Ramos (cell line): Measurements from ENCODE around the gene SEPTIN10.
"Not testable (repeated sequence)": the region's sequence is repeated elsewhere in the genome, so short reads cannot be mapped to it uniquely, and the experiment has no call there.

Source experiments
- in situ Hi-C: fragments of 300-500 bp; cut with MboI; formaldehyde crosslinking; loops from one replicate; pipeline ENCODE4 v1.14.3; 2022; ENCODE audit warnings: low sequenced_read_pairs; ENCODE audit not compliant: unreplicated experiment

Gene SEPTIN10

DNA sequence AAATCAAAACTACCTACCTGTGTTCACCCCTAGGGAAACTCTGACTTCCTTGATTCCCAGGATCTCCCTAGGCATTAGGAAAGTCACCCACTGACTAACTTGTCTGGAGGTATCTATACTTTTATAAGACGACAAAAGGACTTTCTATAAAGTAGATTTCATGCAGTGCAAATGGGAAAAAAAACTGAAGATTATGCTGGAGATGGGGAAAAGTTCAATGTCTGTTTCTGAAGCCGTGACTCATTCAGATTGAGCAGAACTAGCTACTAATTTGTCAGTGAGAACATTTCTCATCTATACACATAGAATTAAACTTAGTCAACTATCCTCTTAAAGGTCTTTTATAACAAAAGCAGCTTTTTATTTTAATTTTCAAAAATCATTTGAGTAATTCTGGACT, 6.0 kb downstream of the SEPTIN10 start:
- in situ Hi-C loops: no loop called here

DNA sequence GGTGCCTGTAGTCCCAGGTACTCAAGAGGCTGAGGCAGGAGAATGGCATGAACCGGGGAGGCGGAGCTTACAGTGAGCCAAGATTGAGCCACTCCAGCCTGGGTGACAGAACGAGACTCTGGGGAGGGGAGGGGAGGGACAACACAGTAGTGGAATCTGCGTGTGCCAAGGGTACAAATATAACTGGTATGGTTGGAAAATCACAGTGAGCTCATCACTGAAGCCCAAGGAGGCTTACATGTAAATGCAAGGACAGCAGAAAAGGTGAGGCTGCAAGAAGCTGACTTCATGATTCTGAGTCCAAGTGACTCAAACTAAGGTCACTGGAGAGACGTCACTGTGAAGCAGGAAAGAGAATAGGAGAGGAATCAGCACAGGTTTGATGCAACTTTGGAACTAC, 9.2 kb downstream of the SEPTIN10 start:
- in situ Hi-C loops: no loop called here

DNA sequence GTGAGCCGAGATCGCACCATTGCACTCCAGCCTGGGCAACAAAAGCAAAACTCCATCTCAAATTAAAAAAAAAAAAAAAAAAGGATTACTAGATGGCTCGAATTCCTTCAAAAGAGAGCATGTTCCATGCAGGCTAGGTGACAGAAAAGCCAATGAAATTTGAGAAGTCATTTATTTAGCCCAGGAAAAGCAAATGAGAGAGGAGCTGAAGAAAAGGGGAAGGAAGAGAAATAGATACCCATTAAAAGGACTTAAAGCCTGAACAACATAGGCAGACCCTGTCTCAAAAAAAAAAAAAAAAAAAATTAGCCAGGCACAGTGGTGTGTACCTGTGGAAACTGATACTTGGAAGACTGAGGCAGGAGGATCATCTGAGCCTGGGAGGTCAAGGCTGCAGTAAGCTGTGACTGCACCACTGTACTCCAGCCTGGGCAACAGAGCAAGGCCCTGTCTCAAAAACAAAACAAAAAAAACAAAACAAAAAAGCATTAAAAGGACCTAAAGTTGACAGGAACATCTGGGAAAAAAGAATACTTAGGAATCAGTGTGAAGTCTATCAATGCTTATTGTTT, 11.1 kb downstream of the SEPTIN10 start:
- in situ Hi-C loops: no loop called here

DNA sequence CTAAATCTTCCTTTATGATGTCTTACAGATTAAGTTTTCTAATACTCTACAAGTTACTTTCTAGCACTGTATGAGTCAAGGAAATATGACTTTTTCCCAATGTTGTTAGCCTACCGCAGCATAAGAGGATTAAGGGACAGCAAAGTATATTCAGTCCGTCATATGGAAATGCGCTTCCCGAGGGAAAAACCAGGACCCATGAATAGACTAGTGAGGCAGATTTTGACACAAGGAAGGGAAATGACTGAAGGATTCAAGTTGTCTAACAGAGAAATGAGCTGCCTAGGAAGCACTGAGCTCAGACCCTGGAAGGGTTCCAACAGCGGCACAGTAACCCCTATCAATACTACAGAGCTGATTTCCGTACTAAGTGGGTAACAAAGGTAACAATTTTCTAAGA, 12.0 kb downstream of the SEPTIN10 start:
- in situ Hi-C loops: no loop called here

DNA sequence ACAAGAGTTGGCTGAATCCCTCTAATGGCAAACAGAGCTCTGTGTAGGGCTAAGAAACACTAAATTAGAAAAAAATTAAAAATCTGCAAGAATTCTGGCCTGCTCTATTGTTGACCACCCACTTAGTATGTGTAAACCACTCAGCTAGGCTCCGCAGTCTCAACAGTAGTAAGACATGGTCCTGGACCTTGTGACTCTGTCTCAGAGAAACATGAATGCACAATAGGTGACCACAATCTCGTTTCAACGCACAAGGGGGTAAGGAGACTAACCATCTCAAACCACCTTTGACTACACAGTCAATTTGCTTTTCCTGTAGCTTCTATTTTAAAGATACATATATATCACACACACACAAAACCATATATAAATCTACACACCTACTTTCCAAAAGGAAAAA, 16.5 kb downstream of the SEPTIN10 start:
- in situ Hi-C loops: no loop called here

DNA sequence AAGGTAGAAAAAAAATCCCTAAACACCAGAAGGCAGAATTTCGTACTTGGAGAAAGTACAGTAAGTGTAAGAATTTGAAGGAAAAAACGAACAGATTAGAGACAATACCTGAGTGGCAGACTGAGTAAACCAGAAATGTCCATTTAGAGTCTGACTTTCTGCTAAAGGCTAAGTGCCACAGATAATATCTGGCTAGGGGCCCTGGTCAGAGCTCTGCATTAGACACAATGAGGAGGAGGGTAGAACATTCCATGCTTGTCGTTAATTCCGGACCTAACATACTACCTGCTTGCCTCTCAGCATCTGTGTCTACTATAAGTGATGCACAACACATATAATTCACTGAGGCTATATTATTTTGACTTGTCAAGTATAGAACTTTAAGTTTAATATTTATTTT, 18.1 kb downstream of the SEPTIN10 start:
- in situ Hi-C loops: no loop called here

DNA sequence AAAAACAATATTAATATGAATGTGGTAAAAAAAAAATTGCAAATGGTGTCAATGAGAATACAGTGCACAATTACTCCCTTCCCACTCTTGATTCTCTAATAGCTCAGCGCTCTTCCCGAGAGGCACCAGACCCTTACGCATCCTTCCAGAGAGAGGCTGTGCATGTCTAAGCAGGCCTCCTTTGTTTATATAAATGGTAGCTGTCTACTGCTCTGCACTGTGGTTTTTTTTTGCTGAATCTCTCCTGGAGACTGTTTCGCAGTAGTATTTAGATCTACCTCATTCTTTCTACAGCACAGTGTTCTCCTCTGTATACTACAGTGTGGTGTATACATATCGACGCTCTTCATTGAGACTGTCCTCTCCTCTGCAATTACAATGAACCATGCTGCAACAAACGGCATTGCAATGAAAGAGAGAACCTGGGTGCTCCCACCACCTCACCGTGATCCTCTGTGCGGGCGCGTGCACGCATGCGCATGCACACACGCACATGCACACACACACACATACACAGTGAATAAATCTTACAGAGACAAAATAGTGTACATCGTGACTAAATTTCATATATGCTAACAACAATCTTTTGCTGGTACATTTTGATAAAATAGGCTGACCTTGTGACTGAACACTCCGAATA, 19.4 kb downstream of the SEPTIN10 start:
- in situ Hi-C loops: no loop called here

DNA sequence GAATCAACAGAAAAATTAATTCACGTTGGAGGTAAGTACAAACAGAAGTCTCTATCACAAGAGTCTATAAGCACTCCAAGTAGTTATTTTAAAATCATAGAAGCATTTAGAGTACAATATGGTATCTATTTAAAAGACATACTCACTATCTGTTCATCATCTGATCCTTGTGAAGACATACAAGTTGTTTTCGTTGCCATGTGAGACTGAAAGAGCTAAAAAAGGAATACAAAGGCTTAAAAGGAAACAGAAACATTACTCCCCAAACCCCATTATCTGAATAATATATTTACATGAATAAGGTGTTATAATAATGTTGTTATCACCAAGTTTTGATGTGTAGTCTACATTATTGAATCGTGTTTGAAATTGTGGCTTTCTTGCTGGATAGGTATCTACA, 20.9 kb downstream of the SEPTIN10 start:
- in situ Hi-C loops: no loop called here

DNA sequence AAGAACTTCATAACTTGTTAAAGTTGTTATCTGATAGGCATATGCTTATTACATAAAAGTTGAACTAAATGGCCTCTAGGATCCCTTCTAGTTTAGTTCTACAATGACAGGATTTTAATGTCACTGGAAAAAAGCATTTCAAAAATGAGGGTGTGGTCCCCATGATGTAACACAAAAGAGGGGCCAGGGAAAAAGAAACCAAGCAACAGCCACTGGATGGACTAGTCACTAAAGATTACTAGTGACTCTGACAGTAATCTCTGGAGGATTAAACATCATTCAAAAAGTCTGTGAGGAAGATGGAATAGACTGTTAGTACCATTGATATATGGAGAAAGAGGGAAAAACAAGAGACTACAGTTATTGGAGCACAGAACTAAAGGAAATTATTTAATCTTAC, 22.6 kb downstream of the SEPTIN10 start:
- in situ Hi-C loops: no loop called here

DNA sequence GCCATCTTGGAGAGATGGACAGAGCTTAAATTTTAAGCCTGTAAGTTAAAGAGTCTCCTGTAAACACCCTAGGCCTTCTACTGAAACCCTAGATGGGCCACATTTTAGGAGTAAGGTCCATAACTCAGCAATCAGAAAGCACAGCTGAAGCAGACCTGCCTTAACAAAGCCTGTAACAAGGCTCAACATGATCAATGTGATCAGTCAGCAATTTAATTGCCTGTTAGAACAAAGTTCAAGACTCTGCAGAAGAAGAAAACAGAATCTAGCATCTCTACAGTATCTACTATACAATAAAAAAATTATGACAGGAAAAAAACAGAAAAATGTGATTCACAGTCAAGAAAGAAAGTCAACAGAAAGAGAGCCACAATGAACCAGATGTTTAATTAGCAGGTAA, 27.1 kb downstream of the SEPTIN10 start:
- in situ Hi-C loops: no loop called here

DNA sequence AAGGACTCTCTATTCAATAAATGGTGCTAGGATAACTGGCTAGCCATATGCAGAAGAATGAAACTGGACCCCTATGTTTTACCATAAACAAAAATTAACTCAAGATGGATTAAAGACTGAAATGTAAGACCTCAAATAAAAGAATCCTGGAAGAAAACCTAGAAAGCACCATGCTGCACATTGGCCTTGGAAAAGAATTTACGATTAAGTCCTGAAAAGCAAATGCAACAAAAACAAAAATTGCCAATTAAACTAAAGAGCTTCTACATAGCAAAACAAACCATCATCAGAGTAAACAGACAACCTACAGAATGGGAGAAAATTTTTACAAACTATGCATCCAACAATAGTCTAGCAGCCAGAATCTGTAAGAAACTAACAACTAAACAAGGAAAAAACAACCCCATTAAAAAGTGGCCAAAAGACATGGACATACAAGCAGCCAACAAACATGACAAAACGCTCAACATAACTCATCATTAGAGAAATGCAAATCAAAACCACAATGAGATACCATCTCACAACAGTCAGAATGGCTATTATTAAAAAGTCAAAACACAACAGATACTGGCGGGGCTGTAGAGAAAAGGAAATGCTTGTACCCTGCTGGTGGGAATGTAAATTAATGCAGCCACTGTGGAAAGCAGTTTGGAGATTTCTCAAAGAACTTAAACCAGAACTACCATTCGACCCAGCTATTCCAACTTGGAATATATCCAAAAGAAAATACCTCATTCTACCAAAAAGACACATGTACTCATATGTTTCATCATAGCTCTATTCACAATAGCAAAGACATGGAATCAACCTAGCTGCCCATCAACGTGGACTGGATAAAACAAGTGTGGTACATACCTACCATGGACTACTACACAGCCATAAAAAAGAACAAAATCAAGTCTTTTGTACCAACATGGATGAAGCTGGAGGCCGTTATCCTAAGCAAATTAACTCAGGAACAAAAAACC, 30.6 kb downstream of the SEPTIN10 start:
- in situ Hi-C loops: no loop called here

DNA sequence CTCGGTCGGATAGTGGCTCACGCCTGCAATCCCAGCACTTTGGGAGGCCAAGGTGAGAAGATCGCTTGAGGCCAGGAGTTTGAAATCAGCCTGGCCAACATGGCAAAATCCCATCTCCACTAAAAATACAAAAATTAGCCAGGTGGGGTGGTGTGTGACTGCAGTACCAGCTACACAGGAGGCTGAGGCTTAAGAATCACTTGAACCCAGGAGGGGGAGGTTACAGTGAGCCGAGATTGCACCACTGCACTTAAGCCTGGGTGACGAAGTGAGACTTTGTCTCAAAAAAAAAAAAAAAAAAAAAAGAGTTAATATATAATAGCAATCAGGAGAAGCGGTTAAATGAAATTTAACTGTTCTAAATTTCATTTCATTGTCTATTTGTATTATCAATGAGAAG, 36.1 kb downstream of the SEPTIN10 start:
- in situ Hi-C loops: not testable (repeated sequence)

DNA sequence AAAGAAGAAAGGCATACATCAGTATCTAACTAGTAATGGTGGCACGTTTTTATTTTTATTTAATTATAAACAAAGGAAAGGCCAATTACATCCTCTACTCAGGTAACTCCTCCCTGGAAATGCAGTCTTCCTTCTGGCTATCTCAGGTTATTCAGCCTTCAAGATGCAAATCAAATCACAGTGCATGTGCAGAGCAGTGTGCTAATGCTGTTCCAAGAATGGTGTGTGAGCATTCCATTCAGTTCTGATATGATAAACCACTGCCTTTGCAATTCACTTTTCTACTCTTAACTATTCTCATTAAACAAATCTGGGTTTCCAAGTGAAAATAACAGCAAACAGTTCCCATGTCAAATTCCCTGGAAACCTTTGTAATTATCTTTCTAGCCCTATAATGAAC, 38.4 kb downstream of the SEPTIN10 start:
- in situ Hi-C loops: no loop called here

DNA sequence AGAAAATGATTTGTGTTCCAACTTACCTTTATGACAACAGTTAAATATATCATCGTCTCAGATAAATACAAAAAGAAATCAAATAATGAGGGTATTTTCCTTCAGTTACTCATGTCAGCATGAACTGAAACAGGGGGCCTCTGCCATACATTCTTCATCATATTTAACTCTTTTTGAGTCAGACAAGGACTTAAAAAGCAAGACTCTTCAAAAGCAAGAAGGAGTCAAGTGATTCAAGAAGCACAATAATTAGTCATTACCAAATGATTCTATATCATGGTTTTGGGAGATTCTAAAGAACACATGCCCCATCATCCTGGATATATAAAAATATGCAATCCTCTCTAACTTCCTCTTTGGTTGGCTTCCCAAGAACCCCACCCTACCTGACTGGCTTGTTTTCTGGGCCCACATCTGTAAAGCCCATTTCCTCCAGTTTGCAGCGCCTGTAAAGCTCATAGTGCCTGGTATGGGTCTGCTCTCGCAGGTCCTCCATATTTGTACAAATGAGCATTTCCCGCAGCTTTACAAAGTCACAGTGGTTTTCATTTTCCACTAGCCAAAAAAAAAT, 49.7 kb downstream of the SEPTIN10 start:
- in situ Hi-C loops: no loop called here

DNA sequence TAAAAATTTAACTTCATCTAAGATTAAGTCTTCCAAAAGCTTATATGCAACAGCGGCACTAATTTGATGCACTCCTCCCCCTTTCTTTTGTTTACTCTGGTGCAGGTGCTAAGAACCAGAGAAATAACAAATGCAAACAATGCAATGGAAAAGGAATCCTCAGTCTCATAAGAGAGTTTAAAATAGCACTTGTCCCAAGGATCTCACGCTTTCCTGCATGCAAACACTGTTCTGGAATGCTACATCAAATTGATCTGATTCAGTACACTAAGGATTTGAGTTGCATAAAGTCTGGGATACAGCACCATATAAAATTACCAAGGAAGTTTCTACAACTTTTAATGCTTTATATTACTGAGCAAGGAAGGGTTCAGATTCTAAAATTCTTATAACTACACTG, 50.5 kb downstream of the SEPTIN10 start:
- in situ Hi-C loops: no loop called here

DNA sequence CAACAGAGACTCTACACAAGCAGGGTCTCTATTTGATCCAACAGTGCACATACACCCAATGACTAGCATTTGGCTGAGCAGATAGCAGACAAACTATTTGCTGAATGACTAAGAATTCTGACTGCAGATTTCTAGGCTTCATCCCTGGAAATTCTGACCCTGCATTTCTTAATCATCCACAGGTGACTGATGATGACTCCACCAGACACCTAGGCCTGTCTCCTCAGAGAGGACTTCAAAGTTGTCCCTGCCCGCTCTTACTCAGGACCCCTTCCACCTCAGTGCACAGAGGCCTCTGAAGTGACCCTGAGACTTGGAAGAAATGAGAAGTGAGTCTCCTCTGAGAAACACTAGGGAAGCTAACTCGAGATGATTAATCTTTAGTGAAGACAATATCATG, 51.3 kb downstream of the SEPTIN10 start:
- in situ Hi-C loops: no loop called here

DNA sequence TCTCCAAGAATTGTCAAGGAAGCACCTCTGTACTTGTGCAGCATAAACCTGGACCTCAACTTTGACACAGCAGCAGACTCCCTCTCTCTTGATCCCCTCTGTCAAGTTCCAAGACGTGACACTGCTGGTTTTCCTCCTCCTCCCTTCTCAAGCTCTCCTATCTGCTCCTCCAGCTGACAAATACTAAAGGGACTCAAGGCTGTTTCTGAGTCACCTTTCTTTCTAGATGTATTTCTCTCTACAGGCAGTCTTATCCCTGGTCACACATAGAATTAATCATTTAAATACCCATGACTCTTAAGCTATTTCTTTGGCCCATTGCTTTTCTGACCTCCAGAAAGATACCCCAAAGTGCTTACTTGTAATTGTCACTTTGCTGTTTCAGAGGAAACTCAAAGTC, 53.5 kb downstream of the SEPTIN10 start:
- in situ Hi-C loops: no loop called here

DNA sequence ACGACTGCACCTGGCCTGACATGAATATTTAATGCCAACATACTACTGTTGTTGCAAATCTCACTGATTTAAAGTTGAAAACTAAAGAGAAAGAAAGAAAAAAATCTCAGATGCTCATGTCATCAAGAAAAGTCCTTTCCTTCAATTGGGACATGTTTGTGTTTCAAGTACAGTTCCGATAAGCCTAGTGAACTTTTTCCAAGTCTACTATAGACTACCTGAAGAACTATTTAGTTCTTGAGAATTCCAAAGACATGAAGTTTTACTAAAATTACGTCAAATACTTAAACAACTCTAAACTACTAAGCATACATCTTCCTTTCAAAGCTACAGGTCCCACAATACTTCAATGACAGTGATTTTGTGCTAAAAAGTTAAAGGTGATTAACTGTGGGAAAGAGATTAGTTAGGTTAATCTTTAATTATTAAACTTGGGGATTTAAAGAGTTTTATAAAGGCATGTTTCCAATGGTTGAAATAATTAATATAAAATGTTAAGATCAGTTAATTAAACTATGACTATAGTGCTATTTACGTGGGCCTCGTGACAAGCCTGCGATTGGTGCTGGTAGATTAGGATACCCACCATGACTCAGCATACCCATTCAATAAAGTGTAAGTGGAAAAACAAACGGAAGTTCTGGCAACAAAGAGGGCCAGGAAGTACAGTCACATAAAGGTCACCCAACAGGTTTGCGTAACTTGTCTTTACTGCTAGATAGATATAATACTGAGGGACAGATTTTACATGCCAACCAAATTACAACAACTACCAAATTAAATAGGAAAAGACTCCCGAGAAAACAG, 55.5 kb downstream of the SEPTIN10 start:
- in situ Hi-C loops: no loop called here

DNA sequence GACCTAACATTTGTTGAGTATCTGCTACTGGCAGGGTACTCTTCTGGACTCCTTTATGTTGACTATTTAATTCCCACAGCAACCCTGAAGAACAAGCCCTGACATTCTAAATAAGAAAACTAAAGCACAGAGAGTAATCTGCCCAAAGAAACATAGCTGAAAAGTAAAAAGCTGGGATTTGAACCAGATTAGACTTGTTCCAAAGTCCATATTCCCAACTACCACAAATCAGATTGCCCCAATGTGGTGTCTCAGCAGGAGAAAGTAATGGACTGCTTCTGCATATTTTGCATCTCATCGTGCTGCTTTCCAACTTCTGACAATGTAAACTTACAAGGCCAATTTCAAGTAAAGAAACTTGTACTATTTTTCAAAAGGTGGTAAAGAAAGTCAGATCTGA, 56.5 kb downstream of the SEPTIN10 start:
- in situ Hi-C loops: no loop called here

DNA sequence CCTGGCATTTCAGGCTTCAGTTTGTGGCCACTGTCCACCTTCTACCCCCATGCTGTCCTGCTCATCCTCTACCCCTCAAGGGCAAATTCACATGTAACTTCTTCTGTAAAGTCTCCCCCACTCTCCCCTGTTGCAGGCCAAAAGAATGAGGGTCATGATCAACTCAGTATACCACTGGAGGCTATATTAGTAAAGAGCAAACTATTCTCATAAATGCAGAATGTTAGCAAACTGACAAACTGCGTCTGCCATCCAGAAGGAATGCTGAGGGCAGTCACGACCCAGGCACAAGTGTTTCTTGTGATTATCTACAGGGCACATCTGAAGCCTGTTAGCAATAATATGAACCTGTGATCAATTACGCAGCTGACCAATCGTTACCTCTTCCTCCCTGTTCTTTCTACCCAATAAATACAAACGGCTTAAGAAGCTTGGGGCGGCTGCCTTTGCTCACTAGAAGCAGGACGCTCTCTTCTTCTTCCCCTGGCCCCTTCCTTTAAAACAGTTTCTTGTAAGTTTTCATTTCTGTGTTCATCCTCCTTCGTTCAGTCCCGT, 58.3 kb downstream of the SEPTIN10 start:
- in situ Hi-C loops: no loop called here
